ENCODE results near the gene ADAM22.
"Not testable (repeated sequence)": the region's sequence is repeated elsewhere in the genome, so short reads cannot be mapped to it uniquely, and the experiment has no call there.

ADAM22 gene

GRCh38 chr7:88146616-88147015, 212.6 kb downstream of the ADAM22 start:
- Histone ChIP-seq H3K9me3 (ENCODE audit: insufficient read depth, low read depth, low read length) (no peaks in the 10 kb centered on the region), H3K4me3 (ENCODE audit: low read length) (no peak overlapping the region), H3K27ac (ENCODE audit: low read depth, low read length) (no peak overlapping the region), H3K36me3 (ENCODE audit: insufficient read depth, low read length) (no peaks in the 10 kb centered on the region), H3K9ac (ENCODE audit: low read depth, low read length) (no peak overlapping the region), H3K4me1 (ENCODE audit: insufficient read depth, low read length) (no peaks in the 10 kb centered on the region; the same call in 1 of the 2 replicates), H3K27me3 (ENCODE audit: insufficient read depth, low read length) (no peaks in the 10 kb centered on the region)
- WGBS = 94% methylated on average over 2 of the region's 2 CpGs

DNA sequence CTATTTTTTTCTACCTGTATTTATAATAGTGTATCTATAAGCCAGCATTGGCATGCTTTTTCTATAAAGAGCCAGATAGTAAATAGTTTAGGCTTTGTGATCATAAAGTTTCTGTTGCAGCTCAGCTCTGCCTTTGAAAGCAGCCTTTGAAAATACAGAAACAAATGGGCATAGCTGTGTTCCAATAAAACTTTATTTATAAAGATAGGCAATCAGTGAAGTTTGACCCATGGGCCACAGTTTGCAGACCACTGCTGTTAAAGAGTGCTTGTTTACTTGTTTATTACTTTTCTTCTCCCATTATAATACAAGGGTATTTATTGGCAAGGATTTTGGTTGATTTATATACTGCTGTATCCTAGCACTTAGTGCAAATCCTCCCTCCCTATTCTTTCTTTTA, 213.3 kb downstream of the ADAM22 start:
- Histone ChIP-seq H3K27ac (ENCODE audit: low read depth, low read length) (no peak overlapping the region), H3K27me3 (ENCODE audit: insufficient read depth, low read length) (no peaks in the 10 kb centered on the region), H3K4me1 (ENCODE audit: insufficient read depth, low read length) (peaks cover 4% of the 10 kb centered on the region; the same call in 1 of the 2 replicates), H3K36me3 (ENCODE audit: insufficient read depth, low read length) (no peaks in the 10 kb centered on the region), H3K4me3 (ENCODE audit: low read length) (no peak overlapping the region), H3K9me3 (ENCODE audit: insufficient read depth, low read depth, low read length) (no peaks in the 10 kb centered on the region), H3K9ac (ENCODE audit: low read depth, low read length) (no peak overlapping the region)

DNA sequence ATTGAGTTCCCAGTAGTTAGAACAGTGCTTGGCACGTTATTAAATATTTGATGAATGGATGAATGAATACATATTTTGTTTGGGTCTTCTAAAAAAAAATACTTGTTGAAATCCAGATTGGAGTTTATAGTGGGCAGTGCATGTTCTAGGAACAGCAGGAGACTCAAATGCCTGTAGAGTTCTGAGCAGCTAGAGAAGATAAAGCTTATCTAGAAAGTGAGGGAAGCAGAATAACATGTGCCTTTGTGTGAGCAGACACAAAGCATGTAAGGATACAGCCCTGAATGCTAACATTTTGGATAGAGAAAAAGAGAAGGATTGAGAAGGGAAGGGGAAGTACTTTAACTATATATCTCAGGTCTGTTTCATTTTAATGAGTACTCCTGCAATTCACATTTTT, 213.9 kb downstream of the ADAM22 start:
- Histone ChIP-seq H3K4me1 (ENCODE audit: insufficient read depth, low read length) (peaks cover 4% of the 10 kb centered on the region; the same call in 1 of the 2 replicates), H3K36me3 (ENCODE audit: insufficient read depth, low read length) (no peaks in the 10 kb centered on the region), H3K9me3 (ENCODE audit: insufficient read depth, low read depth, low read length) (no peaks in the 10 kb centered on the region), H3K27me3 (ENCODE audit: insufficient read depth, low read length) (no peaks in the 10 kb centered on the region), H3K9ac (ENCODE audit: low read depth, low read length) (no peak overlapping the region), H3K4me3 (ENCODE audit: low read length) (no peak overlapping the region), H3K27ac (ENCODE audit: low read depth, low read length) (no peak overlapping the region)
- 93% methylated on average over 1 of the region's 1 CpG for WGBS

DNA sequence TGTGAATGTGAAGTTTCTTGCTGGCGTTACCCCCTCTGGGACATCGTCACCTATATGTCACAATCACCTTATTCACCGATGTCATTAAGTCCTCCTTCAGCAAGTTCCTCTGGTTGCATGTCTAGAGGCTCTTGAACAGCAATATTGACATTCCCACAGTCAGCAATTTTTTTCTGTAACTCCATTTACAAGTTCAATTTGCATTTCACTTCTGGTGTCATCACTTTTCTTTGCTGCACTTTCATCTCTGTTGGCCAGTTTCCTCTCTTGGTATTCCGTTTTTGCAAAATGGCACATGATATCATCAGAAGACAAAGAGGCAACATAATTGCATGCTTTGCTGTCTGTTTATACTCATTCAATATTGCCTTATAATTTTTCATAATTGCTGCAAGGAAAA, 216.0 kb downstream of the ADAM22 start:
- no peak overlapping the region for H3K27ac ChIP-seq (ENCODE audit: low read depth, low read length)
- H3K27me3 ChIP-seq (ENCODE audit: insufficient read depth, low read length) = no peaks in the 10 kb centered on the region
- H3K36me3 ChIP-seq (ENCODE audit: insufficient read depth, low read length) = no peaks in the 10 kb centered on the region
- H3K4me1 ChIP-seq (ENCODE audit: insufficient read depth, low read length) = peaks cover 13% of the 10 kb centered on the region; the same call in 1 of the 2 replicates
- H3K9ac ChIP-seq (ENCODE audit: low read depth, low read length) = no peak overlapping the region
- WGBS = 93% methylated on average over 4 of the region's 4 CpGs
- no peak overlapping the region for H3K4me3 ChIP-seq (ENCODE audit: low read length)
- no peaks in the 10 kb centered on the region for H3K9me3 ChIP-seq (ENCODE audit: insufficient read depth, low read depth, low read length)

DNA sequence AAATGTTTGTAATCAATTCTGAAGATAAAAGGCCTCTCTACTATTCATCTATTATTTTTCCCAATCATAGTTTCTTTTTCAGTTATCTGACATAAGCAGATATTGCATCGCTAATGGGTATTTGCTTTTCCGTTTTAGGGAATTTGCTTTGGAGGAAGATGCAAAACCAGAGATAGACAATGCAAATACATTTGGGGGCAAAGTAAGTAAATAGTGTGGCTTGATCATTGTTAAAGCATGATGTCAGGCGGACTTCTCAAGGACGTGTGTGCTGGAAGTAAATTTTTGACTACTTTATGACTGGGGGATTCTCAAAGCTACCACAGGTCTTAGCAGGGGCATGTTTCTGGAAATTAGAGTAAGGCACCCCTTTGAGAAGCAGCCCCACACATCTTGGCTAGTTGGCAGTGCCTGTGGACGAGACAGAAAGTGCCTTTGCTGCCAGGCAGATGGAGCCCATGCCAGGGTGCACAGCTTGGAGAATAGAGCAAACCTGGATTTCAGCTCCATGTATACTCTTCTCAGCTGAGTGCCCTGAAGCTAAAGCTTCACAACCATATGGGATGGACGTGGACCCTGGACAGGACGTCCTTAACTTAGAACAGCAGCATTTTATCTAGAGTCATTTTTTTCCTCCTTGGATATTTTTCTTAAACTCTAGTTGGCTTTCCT, 217.2 kb downstream of the ADAM22 start:
- WGBS = 90% methylated on average over 7 of the region's 7 CpGs
- Histone ChIP-seq H3K9ac (ENCODE audit: low read depth, low read length) (no peak overlapping the region), H3K4me3 (ENCODE audit: low read length) (no peak overlapping the region), H3K4me1 (ENCODE audit: insufficient read depth, low read length) (peaks cover 13% of the 10 kb centered on the region; the same call in 1 of the 2 replicates), H3K27me3 (ENCODE audit: insufficient read depth, low read length) (no peaks in the 10 kb centered on the region), H3K9me3 (ENCODE audit: insufficient read depth, low read depth, low read length) (no peaks in the 10 kb centered on the region), H3K27ac (ENCODE audit: low read depth, low read length) (no peak overlapping the region), H3K36me3 (ENCODE audit: insufficient read depth, low read length) (no peaks in the 10 kb centered on the region)

DNA sequence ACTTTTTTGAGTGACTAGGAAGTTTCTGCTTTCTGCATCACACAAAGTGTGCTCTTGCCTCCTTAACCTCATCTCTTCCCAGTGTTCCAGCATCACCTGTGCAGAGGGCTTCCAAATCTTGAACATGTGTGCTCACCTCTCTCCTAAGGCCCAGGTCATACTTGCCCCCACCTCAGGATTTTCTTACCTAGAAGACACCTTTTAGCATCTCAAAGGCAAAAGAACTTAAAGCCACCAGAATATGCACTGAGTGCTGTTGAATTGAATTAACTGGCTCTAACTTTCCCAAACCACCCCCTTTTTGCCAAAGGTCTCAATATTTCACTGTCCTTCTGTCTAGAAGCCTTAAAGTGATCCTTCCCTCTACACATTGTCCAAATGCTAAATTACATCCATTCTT, 219.3 kb downstream of the ADAM22 start:
- Histone ChIP-seq H3K27me3 (ENCODE audit: insufficient read depth, low read length) (no peaks in the 10 kb centered on the region), H3K27ac (ENCODE audit: low read depth, low read length) (no peak overlapping the region), H3K9ac (ENCODE audit: low read depth, low read length) (no peak overlapping the region), H3K4me1 (ENCODE audit: insufficient read depth, low read length) (peaks cover 20% of the 10 kb centered on the region; the same call in 1 of the 2 replicates), H3K4me3 (ENCODE audit: low read length) (no peak overlapping the region), H3K9me3 (ENCODE audit: insufficient read depth, low read depth, low read length) (0 out of 2 replicates have a peak, but pooled peaks cover 2% of the 10 kb centered on the region), H3K36me3 (ENCODE audit: insufficient read depth, low read length) (no peaks in the 10 kb centered on the region)

DNA sequence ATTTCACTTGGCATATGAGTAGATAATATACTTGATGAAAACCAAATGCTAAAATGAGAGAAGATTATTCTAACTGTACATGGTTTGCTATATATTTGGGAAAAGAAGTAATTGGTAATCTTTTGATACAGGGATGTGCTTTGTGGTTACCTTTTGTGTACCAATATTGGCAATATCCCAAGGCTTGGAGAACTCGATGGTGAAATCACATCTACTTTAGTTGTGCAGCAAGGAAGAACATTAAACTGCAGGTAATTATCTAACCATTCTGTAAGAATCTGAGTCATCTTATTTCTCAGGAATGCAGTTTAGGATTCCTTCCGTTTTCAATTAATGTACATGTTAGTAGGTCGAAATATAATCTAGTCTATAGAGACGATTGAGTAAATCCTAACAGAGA, 221.7 kb downstream of the ADAM22 start:
- Histone ChIP-seq H3K27me3 (ENCODE audit: insufficient read depth, low read length) (no peaks in the 10 kb centered on the region), H3K27ac (ENCODE audit: low read depth, low read length) (no peak overlapping the region), H3K9ac (ENCODE audit: low read depth, low read length) (no peak overlapping the region), H3K4me1 (ENCODE audit: insufficient read depth, low read length) (peaks cover 20% of the 10 kb centered on the region; the same call in 1 of the 2 replicates), H3K9me3 (ENCODE audit: insufficient read depth, low read depth, low read length) (0 out of 2 replicates have a peak, but pooled peaks cover 5% of the 10 kb centered on the region), H3K4me3 (ENCODE audit: low read length) (no peak overlapping the region), H3K36me3 (ENCODE audit: insufficient read depth, low read length) (no peaks in the 10 kb centered on the region)
- 96% methylated on average over 4 of the region's 4 CpGs for WGBS

- Histone ChIP-seq H3K9me3 (ENCODE audit: insufficient read depth, low read depth, low read length) (0 out of 2 replicates have a peak, but pooled peaks cover 5% of the 10 kb centered on the region), H3K9ac (ENCODE audit: low read depth, low read length) (no peak overlapping the region), H3K4me3 (ENCODE audit: low read length) (no peak overlapping the region), H3K27me3 (ENCODE audit: insufficient read depth, low read length) (no peaks in the 10 kb centered on the region), H3K4me1 (ENCODE audit: insufficient read depth, low read length) (peaks cover 20% of the 10 kb centered on the region; the same call in 1 of the 2 replicates), H3K27ac (ENCODE audit: low read depth, low read length) (no peak overlapping the region), H3K36me3 (ENCODE audit: insufficient read depth, low read length) (no peaks in the 10 kb centered on the region)
- WGBS = no CpG with 5 or more reads among the region's 1 CpG
These were observed 222.3 kb downstream of the ADAM22 start for GRCh38 chr7:88156356-88156755.

DNA sequence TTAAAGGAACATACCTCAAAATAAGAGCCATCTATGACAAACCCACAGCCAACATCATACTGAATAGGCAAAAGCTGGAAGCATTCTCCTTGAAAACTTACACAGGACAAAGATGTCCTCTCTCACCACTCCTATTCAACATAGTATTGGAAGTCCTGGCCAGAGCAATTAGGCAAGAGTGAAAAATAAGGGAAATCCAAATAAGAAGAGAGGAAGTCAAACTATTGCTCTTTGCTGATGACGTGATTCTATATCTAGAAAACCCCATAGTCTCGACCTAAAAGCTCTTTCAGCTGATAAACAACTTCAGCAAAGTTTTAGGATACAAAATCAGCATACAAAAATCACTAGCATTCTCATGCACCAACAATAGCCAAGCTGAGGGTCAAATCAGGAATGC, 225.7 kb downstream of the ADAM22 start:
- H3K9me3 ChIP-seq (ENCODE audit: insufficient read depth, low read depth, low read length); H3K36me3 ChIP-seq (ENCODE audit: insufficient read depth, low read length); H3K9ac ChIP-seq (ENCODE audit: low read depth, low read length); H3K4me1 ChIP-seq (ENCODE audit: insufficient read depth, low read length); H3K27me3 ChIP-seq (ENCODE audit: insufficient read depth, low read length); H3K4me3 ChIP-seq (ENCODE audit: low read length); H3K27ac ChIP-seq (ENCODE audit: low read depth, low read length): not testable (repeated sequence)
- WGBS = 91% methylated on average over 2 of the region's 2 CpGs

DNA sequence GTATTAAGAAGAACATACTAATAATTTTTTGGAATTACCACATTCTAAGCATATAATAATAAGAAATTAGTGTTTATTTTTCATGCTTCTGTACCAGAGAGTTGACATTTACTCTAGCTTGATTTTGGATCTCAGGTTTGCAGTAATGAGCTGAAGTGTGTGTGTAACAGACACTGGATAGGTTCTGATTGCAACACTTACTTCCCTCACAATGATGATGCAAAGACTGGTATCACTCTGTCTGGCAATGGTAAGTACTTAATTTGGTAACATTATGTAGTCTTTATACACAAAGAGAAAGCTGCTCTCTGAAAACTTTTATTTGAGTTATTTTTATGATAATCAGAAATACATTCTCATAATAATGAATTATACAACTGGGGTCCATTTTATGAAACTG, 231.6 kb downstream of the ADAM22 start:
- Histone ChIP-seq H3K4me3 (ENCODE audit: low read length) (no peak overlapping the region), H3K27me3 (ENCODE audit: insufficient read depth, low read length) (no peaks in the 10 kb centered on the region), H3K4me1 (ENCODE audit: insufficient read depth, low read length) (no peaks in the 10 kb centered on the region), H3K9ac (ENCODE audit: low read depth, low read length) (no peak overlapping the region), H3K36me3 (ENCODE audit: insufficient read depth, low read length) (no peaks in the 10 kb centered on the region), H3K9me3 (ENCODE audit: insufficient read depth, low read depth, low read length) (no peaks in the 10 kb centered on the region), H3K27ac (ENCODE audit: low read depth, low read length) (no peak overlapping the region)

GRCh38 chr7:88167223-88167622, 233.2 kb downstream of the ADAM22 start:
- no peak overlapping the region for H3K9ac ChIP-seq (ENCODE audit: low read depth, low read length)

GRCh38 chr7:88167721-88168120, 233.7 kb downstream of the ADAM22 start:
- Histone ChIP-seq H3K9ac (ENCODE audit: low read depth, low read length) (no peak overlapping the region), H3K4me3 (ENCODE audit: low read length) (no peak overlapping the region), H3K9me3 (ENCODE audit: insufficient read depth, low read depth, low read length) (no peaks in the 10 kb centered on the region), H3K4me1 (ENCODE audit: insufficient read depth, low read length) (no peaks in the 10 kb centered on the region), H3K36me3 (ENCODE audit: insufficient read depth, low read length) (no peaks in the 10 kb centered on the region), H3K27ac (ENCODE audit: low read depth, low read length) (no peak overlapping the region), H3K27me3 (ENCODE audit: insufficient read depth, low read length) (no peaks in the 10 kb centered on the region)
- WGBS = 86% methylated on average over 2 of the region's 2 CpGs

More at GRCh38 chr7:88167223-88167622, 233.2 kb downstream of the ADAM22 start:
- Histone ChIP-seq H3K36me3 (ENCODE audit: insufficient read depth, low read length) (no peaks in the 10 kb centered on the region), H3K4me3 (ENCODE audit: low read length) (no peak overlapping the region), H3K4me1 (ENCODE audit: insufficient read depth, low read length) (no peaks in the 10 kb centered on the region), H3K27me3 (ENCODE audit: insufficient read depth, low read length) (no peaks in the 10 kb centered on the region), H3K27ac (ENCODE audit: low read depth, low read length) (no peak overlapping the region), H3K9me3 (ENCODE audit: insufficient read depth, low read depth, low read length) (no peaks in the 10 kb centered on the region)
- WGBS = 96% methylated on average over 2 of the region's 2 CpGs

Data from HUES64 (cell line).